ENCODE data around the gene HAUS1.

Gene HAUS1, protein sequence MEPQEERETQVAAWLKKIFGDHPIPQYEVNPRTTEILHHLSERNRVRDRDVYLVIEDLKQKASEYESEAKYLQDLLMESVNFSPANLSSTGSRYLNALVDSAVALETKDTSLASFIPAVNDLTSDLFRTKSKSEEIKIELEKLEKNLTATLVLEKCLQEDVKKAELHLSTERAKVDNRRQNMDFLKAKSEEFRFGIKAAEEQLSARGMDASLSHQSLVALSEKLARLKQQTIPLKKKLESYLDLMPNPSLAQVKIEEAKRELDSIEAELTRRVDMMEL

DNA sequence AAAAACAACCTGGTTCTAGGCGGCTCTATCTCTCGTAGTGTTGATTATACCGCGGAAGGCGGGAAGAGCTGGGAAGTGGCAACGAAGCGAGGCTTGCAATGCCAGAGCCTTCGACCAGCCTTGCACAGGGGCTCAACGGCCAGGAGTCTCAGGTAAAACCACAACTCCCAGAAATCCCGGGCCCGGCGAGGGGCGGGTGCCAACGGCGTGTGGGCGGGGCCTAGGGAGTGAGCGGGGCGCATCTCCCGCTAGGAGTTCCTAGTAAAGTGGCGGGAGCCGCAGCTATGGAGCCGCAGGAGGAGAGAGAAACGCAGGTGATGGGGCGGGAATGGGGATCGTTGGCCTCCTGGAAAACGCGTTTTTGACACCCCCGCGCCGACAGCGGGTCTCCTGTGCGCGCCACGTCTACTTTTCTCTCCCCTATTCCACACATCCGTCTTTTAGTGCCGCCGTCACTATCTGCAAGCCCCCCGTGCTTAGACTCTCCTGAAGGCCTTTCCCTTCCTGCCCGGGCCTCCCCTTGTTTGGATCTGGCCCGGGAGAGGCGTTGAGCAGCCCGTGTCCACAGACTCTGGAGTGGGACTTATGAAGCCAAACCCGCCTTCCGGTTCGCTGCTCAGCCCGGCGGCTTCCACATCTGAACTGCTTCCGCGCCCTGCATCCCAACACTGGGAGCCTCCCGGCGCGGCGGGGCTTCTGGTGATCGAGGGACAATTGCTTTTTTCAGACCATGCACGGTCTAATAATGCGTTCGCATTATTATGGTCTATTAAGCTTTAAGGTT, at the start of gene HAUS1:
HAUS1 (plus strand) TSS at position 258 of the 784 bp plus-strand sequence; CDS start at position 285, 27 bp downstream.
- DNase-seq (ENCODE audit: low read depth) = peak; percentile 71

DNA sequence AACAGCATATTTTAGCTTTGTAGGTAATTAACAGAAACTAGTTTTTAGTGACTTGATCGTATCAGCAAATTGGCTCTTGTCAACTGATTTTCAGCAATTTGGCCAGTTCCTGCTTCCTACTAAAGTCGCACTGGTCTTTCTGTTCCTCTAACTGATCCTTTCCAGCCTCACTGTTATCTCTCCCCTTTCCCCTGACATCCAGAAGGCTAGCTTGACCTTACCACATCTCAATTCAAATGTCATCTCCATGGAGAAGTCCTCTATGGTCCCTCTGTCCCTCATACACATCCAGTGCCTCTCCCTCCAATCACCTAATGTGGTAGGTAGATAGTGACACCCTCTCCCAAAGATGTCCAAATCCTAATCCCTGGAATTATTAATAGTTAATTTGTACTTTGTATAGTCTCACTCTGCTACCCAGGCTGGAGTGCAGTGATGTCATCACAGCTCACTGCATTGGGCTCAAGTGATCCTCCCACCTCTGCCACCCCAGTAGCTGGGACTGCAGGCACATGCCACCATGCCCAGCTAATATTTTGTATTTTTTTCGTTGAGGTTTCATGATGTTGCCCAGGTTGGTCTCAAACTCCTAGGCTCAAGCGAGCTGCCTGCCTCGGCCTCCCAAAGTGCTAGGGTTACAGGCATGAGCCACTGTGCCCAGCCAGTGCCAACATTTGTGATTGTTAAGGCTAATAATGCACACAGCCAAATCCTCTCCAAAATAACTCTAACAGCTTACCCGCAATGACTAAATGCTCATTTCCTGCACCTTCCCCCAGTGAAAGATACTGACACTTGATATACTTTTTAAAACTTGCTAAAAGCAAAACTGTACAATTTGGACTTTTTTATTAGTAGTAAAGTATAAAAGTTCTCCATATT, 49.0 kb upstream of the HAUS1 start:
- DNase-seq (ENCODE audit: low read depth) = no peak

DNA sequence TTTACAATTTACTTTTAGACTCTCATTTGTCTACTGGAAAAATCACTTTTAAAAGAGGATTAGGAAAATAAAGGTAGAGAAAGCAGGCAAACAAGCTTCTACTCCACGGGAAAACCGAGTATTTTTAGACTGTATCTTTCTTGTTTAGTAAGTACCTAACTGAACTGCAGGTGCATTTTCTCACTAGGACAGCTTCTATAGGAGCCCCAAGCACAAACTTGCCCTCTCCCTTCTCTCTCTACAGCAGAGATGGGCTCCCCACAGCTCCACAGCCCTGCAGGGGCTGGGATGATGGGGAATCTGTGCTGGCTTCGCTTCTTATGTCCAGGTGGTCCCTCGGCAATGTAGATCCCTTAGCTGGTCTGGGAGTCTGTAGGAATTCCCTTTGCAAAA, 48.4 kb upstream of the HAUS1 start:
- no peak for DNase-seq (ENCODE audit: low read depth)

DNA sequence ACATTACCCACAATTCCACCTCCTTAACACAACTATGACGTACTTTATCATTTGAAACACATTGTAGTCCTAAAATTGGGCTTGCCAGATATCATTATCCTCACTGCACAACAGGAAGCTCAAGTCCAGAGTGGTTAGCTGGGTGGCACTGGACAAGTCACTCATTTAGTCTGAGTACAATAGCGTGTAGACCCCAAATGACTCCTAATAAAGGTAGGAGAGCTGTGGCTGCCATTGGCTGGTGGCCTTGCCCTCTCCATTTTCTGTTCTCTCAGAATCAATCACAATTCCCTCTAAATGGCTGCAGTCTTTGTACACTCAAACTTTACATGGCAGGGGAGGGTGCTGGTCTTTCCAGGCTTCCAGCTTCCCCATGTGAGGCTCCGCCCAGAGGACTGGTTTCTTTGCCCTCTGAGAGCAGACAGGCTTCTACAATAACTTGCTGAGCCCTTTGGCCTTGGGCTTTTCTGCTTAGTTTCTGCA, 43.8 kb upstream of the HAUS1 start:
- DNase-seq (ENCODE audit: low read depth) = no peak

DNA sequence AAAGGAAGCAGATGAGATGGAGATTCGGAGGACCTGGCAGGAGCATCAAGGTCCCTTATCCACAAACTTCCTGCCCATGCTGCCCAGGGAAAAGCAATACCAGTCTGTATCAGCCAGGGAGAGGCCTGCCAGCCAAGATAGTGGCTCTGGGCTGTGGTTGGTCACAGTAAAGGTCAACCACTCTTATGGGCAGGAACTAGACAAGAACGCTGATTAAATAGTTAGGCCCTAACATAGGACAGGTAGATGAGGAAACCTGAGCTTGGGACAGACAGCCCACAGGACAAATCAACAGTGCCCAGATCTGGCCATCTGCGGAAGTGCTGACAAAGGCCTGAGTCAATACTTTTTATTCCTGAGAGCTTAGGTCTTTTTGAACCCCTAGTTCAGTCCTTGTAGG, 42.8 kb upstream of the HAUS1 start:
- DNase-seq (ENCODE audit: low read depth) = no peak

DNA sequence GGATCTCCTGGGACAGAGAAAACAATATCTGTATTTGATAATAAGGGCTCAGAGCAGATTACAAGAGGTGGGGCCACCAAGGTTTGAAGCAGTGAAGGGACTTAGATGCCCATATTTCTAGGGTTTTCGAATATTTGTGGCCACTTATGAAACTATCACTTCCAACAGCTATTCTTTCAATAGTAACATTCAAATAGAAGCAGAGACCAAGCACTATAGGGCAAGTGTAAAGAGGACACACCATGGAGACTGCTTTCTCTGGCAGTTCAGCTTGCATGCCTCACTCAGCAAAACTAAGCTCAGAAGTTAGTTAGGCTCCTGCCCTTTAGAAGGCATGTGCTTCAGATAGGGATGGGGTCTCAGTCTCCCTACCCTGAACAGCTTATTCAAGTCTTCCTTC, 42.4 kb upstream of the HAUS1 start:
- DNase-seq (ENCODE audit: low read depth) = no peak

DNA sequence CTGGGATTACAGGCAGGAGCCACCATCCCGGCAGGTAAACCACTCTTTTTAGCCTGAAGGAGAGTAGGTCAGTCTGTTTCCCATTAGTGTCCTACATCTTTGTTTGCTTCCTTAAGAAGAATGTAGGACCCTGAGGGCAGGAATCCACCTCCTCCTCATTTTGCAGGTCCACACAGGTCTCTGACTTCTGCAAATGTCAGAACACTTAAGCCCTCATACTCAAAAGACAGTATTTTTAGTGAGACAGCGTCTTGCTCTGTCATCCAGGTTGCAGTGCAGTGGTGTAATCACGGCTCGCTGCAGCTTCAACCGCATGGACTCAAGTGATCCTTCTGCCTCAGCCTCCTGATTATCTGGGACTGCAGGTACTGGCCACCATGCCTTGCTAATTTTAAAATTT, 41.4 kb upstream of the HAUS1 start:
- DNase-seq (ENCODE audit: low read depth) = no peak

DNA sequence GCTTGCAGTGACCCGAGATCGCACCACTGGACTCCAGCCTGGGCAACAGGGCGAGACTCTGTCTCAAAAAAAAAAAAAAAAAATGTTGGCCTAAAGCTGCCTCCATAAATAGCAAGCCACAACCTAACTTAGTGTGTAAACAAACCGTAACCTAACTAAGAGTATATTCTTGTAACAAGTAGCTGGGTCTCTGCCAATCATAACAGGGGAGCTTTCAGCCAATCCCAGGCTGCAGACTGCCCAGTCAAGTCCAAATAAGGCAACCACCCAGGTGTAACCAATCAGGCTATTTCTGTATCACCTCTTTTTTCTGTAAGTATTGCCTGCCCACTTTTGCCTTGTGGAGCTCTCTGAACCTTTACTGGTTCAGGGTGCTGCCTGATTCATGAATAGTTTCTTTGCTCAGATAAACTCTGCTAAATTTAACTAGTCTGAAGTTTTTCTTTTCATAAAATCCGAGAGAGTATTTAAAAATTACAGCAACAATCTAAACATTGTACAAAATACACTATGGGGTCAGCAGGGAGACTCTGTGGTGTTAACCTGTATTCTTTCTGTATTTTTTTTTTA, 36.7 kb upstream of the HAUS1 start:
- DNase-seq (ENCODE audit: low read depth) = no peak

DNA sequence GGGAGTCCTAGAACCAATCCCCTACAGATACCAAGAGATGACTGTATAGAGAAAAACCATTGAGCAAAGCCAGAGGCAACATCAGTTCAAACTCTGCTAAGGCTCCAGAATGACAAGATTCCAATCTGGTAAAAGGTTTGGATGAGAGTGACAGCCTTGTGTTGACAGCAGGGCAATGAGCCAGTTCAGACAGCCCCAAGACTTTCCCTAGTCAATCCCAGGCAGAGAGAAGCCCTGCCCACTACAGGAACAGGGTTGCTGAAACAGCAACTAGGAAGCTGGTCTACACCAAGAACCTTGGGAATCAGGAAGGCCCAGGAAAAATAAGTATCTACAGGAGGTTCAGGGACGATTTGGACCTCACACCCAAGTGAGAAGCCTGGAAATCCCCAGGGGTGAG, 35.4 kb upstream of the HAUS1 start:
- no peak for DNase-seq (ENCODE audit: low read depth)

DNA sequence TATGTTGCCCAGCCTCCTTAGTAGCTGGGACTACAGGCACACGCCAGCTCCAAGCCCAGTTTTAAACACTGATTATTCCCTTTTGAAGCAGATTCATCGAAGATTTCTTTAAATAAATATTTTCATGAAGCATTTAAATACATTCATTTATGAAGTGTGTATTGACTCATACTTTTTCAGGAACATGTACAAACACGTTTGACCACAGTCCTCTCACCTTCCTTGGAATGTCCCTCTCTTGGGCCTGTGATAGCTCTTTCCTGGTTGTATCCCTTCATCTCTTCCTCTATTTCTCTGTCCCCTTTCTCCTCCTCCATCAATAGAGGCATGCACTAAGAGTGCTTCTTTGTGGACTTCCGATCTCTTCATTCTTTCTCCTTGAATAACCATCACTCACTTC, 34.7 kb upstream of the HAUS1 start:
- no peak for DNase-seq (ENCODE audit: low read depth)

DNA sequence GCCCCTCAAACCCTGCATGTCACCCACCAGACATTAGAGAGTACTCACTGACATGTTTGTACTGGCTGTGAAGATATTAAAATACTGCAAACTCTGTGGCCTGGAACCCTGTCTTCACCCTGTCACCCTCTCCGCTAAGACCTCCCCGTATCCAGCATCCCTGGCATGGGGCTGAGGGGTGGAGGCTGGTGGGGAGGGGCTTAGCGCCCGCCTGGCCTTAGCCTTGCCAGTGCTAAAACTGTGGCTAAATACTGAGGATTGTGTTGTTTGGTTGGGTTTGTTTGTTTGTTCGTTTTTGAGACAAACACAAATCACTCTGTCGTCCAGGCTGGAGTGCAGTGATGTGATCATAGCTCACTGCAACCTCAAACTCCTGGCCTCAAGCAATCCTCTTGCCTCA, 34.0 kb upstream of the HAUS1 start:
- DNase-seq (ENCODE audit: low read depth) = no peak

DNA sequence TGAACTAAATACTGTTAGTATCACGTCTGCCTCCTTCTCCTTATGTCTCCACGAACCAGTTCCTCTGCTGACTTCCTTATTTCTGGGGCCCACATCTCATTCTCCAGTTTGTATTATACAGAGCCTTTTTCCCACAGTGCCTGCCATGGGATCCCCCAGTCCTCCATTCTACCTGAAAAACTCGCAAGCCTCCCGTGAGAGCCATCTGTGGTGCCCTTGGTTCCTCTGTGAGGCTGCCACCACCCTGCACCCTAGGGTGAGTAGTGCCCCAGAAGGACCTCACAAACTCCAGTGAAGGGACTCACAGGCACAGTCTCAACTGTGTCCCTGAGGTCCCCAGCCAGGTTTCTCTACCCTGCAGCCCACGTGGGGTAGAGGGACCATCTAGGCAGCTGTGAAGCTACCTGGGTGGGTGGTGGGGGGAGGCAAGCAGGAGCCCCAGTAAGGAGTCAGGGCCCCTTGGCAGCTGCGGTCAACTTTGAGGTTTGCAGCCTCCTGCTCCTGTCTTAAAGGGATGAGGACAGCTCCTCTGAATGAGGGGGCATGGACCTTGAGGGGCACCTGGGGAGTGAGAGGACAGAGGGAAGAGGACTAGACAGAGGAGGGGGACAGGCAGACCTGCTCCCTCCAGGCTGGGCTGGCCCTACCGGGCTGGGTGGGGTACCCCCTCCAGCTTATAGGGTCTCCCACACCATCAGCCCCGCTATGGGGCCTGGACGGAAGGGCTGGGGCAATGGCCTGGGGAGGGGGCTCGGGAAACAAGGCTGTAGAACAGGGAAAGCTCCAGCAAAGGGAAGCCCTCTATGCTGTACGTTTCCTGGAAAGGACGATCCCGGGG, 33.2 kb upstream of the HAUS1 start:
- no peak for DNase-seq (ENCODE audit: low read depth)

DNA sequence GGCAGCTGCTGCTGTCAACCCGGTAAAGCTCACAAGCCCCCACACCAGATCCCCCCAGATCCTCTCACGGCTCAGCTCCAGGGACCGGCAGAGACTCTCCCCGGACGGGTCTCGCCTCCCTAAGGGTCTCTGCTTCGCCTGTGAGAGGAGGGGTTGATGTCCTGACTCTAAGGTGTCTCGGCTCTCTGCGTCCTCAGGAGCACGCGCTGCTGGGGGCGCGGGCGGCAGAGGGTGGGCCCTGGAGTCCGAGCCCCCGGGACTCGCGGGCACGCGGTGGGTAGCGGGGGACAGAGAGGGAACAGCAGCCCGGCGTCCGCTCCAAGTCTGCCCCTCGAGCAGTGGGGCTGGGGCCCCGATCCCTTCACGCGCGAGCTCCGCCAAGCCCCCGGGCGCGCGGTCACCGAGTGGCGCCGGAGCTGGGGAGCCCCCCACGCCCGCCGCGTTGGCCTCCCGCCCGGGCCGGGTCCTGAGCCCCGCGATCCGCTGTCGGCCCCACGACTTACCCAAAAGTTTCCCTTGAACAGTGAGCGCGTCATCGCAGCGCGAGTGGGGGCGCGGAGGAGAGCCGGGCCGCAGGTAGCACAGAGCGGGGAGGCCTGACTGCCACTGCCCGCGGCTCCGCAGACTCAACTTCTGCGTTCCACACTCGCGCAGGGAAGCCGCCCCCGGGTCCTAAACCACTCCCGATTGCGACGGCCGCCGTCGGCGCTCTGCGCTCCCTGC, 32.4 kb upstream of the HAUS1 start, which contains the start of gene PSTPIP2:
PSTPIP2 (minus strand) TSS at position 608 of the 723 bp plus-strand sequence; CDS start at position 536, 72 bp downstream.
- peak; percentile 31 for DNase-seq (ENCODE audit: low read depth)

DNA sequence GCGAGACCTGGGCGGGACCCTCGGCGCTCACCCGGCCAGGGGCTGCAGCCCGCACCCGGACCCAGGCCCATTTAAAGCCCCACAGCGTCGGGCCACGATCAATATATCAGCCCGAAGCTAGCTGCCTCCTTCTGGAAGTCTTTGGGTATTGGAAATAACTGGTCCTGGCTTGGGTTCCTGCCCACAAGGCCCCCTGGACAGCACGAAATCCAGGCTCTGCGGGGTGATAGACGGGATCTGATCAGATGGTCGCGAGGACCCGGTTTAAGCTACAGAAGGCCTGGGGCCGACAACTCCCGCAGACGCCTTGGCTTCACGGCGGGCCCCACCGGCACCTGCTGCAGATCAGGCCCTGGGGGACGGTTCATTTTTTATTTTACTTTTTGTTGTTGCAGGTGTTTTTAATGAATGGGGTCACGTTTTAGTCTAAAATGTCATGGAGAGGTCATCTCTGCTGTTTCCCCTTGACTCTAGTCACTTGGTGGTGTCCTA, 31.8 kb upstream of the HAUS1 start:
- no peak for DNase-seq (ENCODE audit: low read depth)

DNA sequence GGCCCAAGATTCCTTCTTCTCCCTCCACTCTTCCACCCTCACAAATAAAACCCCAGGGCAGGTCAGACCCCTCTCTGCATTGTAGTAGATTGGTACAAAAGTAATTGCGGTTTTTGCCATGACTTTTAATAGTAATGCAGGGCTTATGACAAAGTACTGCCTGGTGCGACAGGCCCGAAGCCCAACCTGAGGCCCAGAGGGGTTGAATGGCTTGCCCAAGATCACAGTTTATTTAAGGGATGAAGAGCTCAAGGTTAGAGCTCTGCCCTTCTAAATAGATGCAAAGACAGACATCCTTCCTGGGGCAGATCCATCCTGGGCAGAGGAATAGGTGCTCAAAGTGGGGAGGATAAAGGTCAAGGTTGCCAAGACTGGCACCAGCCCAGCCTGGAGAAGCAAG, 31.2 kb upstream of the HAUS1 start:
- DNase-seq (ENCODE audit: low read depth) = no peak

DNA sequence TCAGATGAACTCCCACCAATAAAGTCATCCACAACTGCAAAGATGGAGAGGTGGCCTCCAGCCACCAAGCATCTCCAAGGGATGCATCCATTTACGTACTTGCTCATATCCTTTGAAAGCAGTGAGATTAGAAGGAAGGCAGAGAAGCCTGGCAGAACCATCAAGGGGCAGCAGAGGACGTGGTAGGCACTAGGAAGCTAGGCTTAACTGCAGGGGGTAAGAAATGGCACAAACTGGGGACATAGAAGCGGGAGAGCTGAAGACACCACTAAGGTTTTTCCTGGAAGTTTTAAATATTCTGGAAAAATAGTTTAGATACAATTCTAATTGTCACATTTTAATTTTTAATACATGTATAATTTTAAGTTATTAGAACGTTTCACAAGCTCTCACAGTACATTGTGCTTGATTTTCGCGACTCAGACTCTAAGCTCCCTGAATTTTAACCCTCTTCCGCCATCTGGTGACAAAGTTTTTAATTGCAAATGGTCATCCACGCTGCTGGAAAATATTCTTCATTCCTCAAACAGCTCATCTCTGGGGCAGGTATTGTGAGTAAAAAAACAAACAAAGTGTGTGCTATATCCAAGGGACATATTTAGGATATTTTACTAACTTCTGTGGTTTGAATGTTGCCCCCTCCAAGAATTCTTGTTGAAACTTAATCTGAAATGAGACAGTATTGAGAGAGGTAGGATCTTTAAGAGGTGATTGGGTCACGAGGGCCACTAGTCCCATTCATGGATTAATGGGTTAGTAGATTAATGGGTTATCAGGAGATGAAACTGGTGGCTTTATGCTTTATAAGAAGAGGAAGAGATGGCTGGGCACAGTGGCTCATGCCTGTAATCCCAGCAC, 30.5 kb upstream of the HAUS1 start:
- no peak for DNase-seq (ENCODE audit: low read depth)

DNA sequence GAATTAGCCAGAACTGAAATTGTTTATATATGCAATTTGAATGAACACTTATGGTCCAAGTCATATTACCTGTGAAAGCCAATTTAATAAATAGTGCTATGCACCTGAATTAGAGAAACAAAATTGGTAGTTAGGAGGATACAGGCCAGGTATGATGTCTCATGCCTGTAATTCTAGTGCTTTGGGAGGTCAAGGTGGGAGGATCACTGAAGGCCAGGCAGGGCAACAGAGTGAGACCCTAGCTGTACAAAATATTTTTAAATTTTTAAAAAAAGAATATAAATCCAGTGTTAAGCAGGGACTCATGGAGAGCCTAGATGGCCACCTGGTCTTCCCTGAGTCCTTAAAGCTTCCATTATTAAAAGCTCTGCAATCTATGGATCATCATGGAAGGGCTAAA, 24.8 kb upstream of the HAUS1 start:
- no peak for DNase-seq (ENCODE audit: low read depth)

DNA sequence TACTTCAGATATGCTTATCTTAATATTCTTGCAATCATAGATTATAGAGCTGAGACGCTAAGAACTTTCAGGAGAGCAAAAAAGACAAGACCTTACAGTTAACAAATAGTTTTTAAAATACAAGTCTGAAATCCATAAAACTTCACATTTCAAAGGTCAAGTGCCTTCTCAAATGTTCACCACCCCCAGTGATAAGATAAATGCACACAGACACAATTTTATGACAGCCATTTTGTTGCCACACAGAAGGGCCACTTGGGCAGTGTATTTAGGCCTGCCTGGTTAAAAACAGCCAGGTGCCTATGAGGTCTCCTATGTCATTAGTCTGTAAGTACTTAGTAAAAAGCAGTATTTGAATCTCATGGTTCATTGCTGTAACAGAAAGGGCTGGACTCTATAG, 24.0 kb upstream of the HAUS1 start:
- DNase-seq (ENCODE audit: low read depth) = no peak

DNA sequence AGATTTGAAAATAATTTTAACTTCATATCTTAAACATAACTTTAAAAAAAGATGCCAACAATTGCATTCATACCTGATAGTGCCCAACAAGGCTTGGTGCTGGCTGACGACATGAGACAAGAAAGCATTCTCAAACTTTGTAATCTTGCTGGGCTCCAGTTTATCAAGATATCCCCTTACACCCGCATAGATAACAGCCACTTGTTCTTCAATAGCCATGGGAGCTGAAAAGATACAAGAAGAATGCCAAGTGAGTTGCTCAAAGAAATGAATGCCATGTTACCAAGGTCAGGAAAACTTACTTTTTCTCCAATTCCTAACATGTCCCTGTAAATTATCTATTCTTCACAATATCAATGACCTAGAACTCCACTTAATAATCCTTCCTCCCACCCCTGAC, 19.8 kb upstream of the HAUS1 start:
- no peak for DNase-seq (ENCODE audit: low read depth)
